ENCODE data around the gene RYR1.

Gene RYR1

GRCh38 chr19:38386300-38386970 lies 47.1 kb upstream of the RYR1 start:
- Histone ChIP-seq H3K79me2 (ENCODE audit: control insufficient read depth, insufficient read depth, low read length) (no peaks in the 10 kb centered on the region), H2BK5ac (ENCODE audit: low read length) (no peak overlapping the region), H4K8ac (ENCODE audit: low read depth, low read length) (no peak overlapping the region), H3K4me1 (ENCODE audit: control insufficient read depth, low read depth, low read length) (peaks cover 3% of the 10 kb centered on the region), H3K4me2 (ENCODE audit: low read length) (no peak overlapping the region), H4K5ac (ENCODE audit: low read length) (no peak overlapping the region), H3K27me3 (ENCODE audit: insufficient read depth, low read length, poor library complexity) (no peaks in the 10 kb centered on the region), H2BK15ac (replicated peaks; ENCODE audit: low read depth) (no peak overlapping the region), H2BK120ac (ENCODE audit: low read depth, low read length) (no peak overlapping the region), H3K27ac (ENCODE audit: low read depth, low read length) (no peak overlapping the region), H3K79me1 (ENCODE audit: low read length) (no peaks in the 10 kb centered on the region), H3K9ac (ENCODE audit: low read length) (no peak overlapping the region), H3K4ac (ENCODE audit: low read depth, low read length) (no peak overlapping the region), H3K4me3 (ENCODE audit: low read length) (no peak overlapping the region), H3K36me3 (ENCODE audit: control insufficient read depth, insufficient read depth, low read length) (peaks cover 7% of the 10 kb centered on the region), H2AK5ac (ENCODE audit: low read length) (no peak overlapping the region), H3K23ac (ENCODE audit: low read length) (no peak overlapping the region), H3K18ac (ENCODE audit: low read length) (no peak overlapping the region), H3K56ac (ENCODE audit: low read length) (no peak overlapping the region)
- no CpG with 5 or more reads among the region's 61 CpGs for WGBS (ENCODE audit: extremely low coverage, insufficient coverage, low lambda C conversion rate)
- no peak for DNase-seq

DNA sequence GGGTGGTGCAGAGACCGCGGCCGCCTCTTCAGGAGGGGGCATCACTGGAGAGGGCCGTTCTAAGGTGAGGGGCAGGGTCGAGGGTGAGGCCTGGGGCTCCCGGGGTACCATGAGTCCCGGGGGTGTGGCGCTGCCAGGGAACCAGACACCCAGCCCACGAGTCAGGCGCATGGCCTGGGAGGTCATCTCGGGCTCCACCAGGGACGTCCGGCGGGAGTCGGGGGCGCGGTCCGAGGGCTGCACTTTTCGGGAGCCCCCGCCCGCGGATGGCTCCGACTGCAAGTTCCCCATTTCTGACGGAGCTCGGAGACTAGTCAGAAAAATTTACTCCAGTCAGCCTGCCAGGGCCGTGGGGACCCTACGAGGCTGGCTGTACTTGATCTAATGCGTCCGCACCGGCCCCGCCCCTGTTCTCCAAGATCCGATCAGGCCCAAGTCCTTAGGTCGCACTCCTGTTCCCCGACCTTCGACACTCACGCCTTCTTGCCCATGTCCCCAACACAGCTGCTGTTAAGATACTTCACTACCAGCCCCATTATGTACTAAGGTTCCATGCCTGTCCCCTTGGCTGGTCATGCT lies 46.4 kb upstream of the RYR1 start:
- H3K36me3 ChIP-seq (ENCODE audit: control insufficient read depth, insufficient read depth, low read length): peaks cover 4% of the 10 kb centered on the region
- H2BK15ac ChIP-seq (replicated peaks; ENCODE audit: low read depth): no peak overlapping the region
- no peaks in the 10 kb centered on the region for H3K27me3 ChIP-seq (ENCODE audit: insufficient read depth, low read length, poor library complexity)
- H2AK5ac ChIP-seq (ENCODE audit: low read length): no peak overlapping the region
- no peak overlapping the region for H3K4me3 ChIP-seq (ENCODE audit: low read length)
- no peak overlapping the region for H3K23ac ChIP-seq (ENCODE audit: low read length)
- H4K8ac ChIP-seq (ENCODE audit: low read depth, low read length): no peak overlapping the region
- H3K18ac ChIP-seq (ENCODE audit: low read length): no peak overlapping the region
- H4K5ac ChIP-seq (ENCODE audit: low read length): no peak overlapping the region
- no peak overlapping the region for H3K27ac ChIP-seq (ENCODE audit: low read depth, low read length)
- no peaks in the 10 kb centered on the region for H3K79me2 ChIP-seq (ENCODE audit: control insufficient read depth, insufficient read depth, low read length)
- DNase-seq: no peak
- H3K4me1 ChIP-seq (ENCODE audit: control insufficient read depth, low read depth, low read length): peaks cover 3% of the 10 kb centered on the region
- peak overlapping the region; percentile 61 for H3K4me2 ChIP-seq (ENCODE audit: low read length)
- peak overlapping the region; percentile 56 for H3K56ac ChIP-seq (ENCODE audit: low read length)
- H2BK120ac ChIP-seq (ENCODE audit: low read depth, low read length): no peak overlapping the region
- H3K9ac ChIP-seq (ENCODE audit: low read length): peak overlapping the region; percentile 48
- H3K79me1 ChIP-seq (ENCODE audit: low read length): no peaks in the 10 kb centered on the region
- whole genome bisulfite sequencing (ENCODE audit: extremely low coverage, insufficient coverage, low lambda C conversion rate): no CpG with 5 or more reads among the region's 36 CpGs
- H2BK5ac ChIP-seq (ENCODE audit: low read length): no peak overlapping the region
- H3K4ac ChIP-seq (ENCODE audit: low read depth, low read length): no peak overlapping the region

GRCh38 chr19:38387550-38388348 lies 45.7 kb upstream of the RYR1 start, which contains the start of gene GGN:
Gene GGN (minus strand): TSS chr19:38388034. CDS start chr19:38387261, 773 bp downstream.
- peak within 1 kb of the TSS; percentile 78 for H3K9ac ChIP-seq (ENCODE audit: low read length)
- no peak within 1 kb of the TSS for H3K23ac ChIP-seq (ENCODE audit: low read length)
- H3K27ac ChIP-seq (ENCODE audit: low read depth, low read length): peak within 1 kb of the TSS; percentile 19
- H3K18ac ChIP-seq (ENCODE audit: low read length): peak within 1 kb of the TSS; percentile 69
- no peak within 1 kb of the TSS for H2BK15ac ChIP-seq (replicated peaks; ENCODE audit: low read depth)
- H2BK5ac ChIP-seq (ENCODE audit: low read length): no peak within 1 kb of the TSS
- no peaks in the 10 kb centered on the region for H3K79me2 ChIP-seq (ENCODE audit: control insufficient read depth, insufficient read depth, low read length)
- H4K5ac ChIP-seq (ENCODE audit: low read length): no peak within 1 kb of the TSS
- no peaks in the 10 kb centered on the region for H3K27me3 ChIP-seq (ENCODE audit: insufficient read depth, low read length, poor library complexity)
- peak; percentile 98 for DNase-seq
- H2BK120ac ChIP-seq (ENCODE audit: low read depth, low read length): no peak within 1 kb of the TSS
- peak within 1 kb of the TSS; percentile 84 for H3K56ac ChIP-seq (ENCODE audit: low read length)
- WGBS (ENCODE audit: extremely low coverage, insufficient coverage, low lambda C conversion rate): no CpG with 5 or more reads among the region's 51 CpGs
- H2AK5ac ChIP-seq (ENCODE audit: low read length): no peak within 1 kb of the TSS
- H3K4me1 ChIP-seq (ENCODE audit: control insufficient read depth, low read depth, low read length): peaks cover 3% of the 10 kb centered on the region
- H3K79me1 ChIP-seq (ENCODE audit: low read length): no peaks in the 10 kb centered on the region
- H4K8ac ChIP-seq (ENCODE audit: low read depth, low read length): no peak within 1 kb of the TSS
- H3K4me3 ChIP-seq (ENCODE audit: low read length): peak within 1 kb of the TSS; percentile 60
- H3K4ac ChIP-seq (ENCODE audit: low read depth, low read length): no peak within 1 kb of the TSS
- no peaks in the 10 kb centered on the region for H3K36me3 ChIP-seq (ENCODE audit: control insufficient read depth, insufficient read depth, low read length)
- H3K4me2 ChIP-seq (ENCODE audit: low read length): peak within 1 kb of the TSS; percentile 98

DNA sequence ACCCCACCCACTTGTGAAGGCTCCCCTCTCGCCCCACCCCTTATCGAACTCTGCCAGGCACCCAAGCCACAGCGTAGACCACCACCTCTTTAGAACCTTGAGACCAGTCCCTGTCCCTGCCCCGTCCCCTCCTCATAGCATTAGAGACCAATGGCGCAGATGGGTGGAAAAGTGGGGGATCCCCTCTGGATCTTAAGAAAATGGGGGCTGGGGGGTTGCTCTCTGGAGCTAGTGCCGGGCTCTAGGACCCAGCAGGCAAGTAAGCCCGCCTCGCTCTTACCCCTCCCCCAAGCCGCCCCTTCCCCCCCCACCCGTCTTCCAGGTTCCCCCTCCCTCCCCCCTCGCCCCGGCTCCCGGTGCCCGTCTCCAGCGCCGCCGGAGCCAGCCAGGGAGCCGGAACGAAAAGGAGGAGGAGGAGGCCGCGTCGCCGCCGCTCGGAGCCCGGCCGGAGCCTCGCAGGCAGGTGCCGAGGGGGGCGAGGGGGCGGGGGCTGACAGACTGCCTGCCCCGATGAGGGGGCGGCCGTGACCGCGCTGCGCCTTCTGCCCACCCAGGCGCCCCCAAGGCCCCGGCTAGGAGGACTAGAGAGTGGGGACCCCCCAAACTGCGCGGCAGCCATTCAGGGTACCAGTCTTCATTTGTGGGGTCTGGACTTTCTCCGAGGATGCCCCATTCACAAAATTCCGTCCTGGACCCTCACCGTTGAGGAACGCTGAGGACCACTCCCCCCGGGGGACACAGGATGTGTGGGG lies 45.0 kb upstream of the RYR1 start, which contains the start of gene SPRED3:
SPRED3 (plus strand) TSS at position 349 of the 752 bp plus-strand sequence. CDS start 1,606 bp downstream, outside the sequence.
- no peaks in the 10 kb centered on the region for H3K79me1 ChIP-seq (ENCODE audit: low read length)
- no peak within 1 kb of the TSS for H3K23ac ChIP-seq (ENCODE audit: low read length)
- H3K27ac ChIP-seq (ENCODE audit: low read depth, low read length): peak within 1 kb of the TSS; percentile 19
- WGBS (ENCODE audit: extremely low coverage, insufficient coverage, low lambda C conversion rate): no CpG with 5 or more reads among the region's 46 CpGs
- no peak within 1 kb of the TSS for H2BK15ac ChIP-seq (replicated peaks; ENCODE audit: low read depth)
- no peaks in the 10 kb centered on the region for H3K79me2 ChIP-seq (ENCODE audit: control insufficient read depth, insufficient read depth, low read length)
- no peak for DNase-seq
- no peak within 1 kb of the TSS for H2BK120ac ChIP-seq (ENCODE audit: low read depth, low read length)
- H3K27me3 ChIP-seq (ENCODE audit: insufficient read depth, low read length, poor library complexity): no peaks in the 10 kb centered on the region
- peak within 1 kb of the TSS; percentile 98 for H3K4me2 ChIP-seq (ENCODE audit: low read length)
- H2AK5ac ChIP-seq (ENCODE audit: low read length): no peak within 1 kb of the TSS
- no peak within 1 kb of the TSS for H3K4ac ChIP-seq (ENCODE audit: low read depth, low read length)
- H3K56ac ChIP-seq (ENCODE audit: low read length): peak within 1 kb of the TSS; percentile 84
- no peak within 1 kb of the TSS for H2BK5ac ChIP-seq (ENCODE audit: low read length)
- peak within 1 kb of the TSS; percentile 78 for H3K9ac ChIP-seq (ENCODE audit: low read length)
- H3K4me3 ChIP-seq (ENCODE audit: low read length): peak within 1 kb of the TSS; percentile 60
- no peak within 1 kb of the TSS for H4K5ac ChIP-seq (ENCODE audit: low read length)
- H3K36me3 ChIP-seq (ENCODE audit: control insufficient read depth, insufficient read depth, low read length): no peaks in the 10 kb centered on the region
- no peak within 1 kb of the TSS for H4K8ac ChIP-seq (ENCODE audit: low read depth, low read length)
- peaks cover 3% of the 10 kb centered on the region for H3K4me1 ChIP-seq (ENCODE audit: control insufficient read depth, low read depth, low read length)
- peak within 1 kb of the TSS; percentile 69 for H3K18ac ChIP-seq (ENCODE audit: low read length)

DNA sequence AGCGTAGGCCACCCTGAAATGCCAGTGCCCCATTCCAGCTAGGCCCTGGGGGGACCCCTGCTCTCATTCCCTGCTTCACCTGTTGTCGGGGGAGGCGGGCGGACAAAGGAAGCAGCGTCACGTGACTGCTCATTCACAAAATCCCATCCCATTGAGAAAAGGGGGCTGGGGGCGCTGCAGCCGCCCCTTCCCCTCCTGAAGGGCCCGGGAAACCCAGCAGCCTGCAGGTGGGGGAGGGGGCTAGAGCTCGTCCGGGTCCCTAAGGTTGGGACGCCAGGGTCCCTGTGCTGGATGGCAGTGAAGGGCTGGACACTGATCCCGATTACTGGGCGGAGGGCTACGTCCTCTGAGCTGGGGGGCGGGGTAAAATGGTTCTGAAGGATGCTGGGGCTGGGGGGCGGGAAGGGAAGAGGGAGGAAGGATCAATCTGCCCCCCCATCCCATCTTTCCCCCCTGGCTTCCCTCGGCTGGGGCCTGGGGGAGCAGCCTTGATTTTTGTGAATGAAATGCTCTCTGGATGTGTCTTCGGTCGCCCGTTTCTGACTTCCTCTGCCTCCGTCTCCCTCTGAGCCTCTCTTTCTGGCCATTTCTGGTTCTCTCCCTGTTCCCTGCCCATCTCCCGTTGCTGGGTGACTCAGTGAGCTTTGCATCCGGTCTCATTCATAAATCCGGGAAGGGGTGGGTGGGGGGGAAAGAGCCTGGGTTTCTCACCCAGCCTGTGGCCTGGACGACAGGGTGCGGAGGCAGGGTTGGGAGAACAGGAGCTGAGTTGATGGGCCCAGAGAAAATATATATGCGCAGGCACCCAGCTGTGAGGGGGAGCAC lies 44.2 kb upstream of the RYR1 start:
- DNase-seq: peak; percentile 67
- Histone ChIP-seq H4K5ac (ENCODE audit: low read length) (no peak overlapping the region), H3K79me2 (ENCODE audit: control insufficient read depth, insufficient read depth, low read length) (no peaks in the 10 kb centered on the region), H4K8ac (ENCODE audit: low read depth, low read length) (no peak overlapping the region), H3K56ac (ENCODE audit: low read length) (peak overlapping the region; percentile 84), H2BK120ac (ENCODE audit: low read depth, low read length) (no peak overlapping the region), H3K9ac (ENCODE audit: low read length) (peak overlapping the region; percentile 52), H3K4me3 (ENCODE audit: low read length) (peak overlapping the region; percentile 53), H2AK5ac (ENCODE audit: low read length) (no peak overlapping the region), H3K4ac (ENCODE audit: low read depth, low read length) (no peak overlapping the region), H3K79me1 (ENCODE audit: low read length) (no peaks in the 10 kb centered on the region), H3K18ac (ENCODE audit: low read length) (peak overlapping the region; percentile 69), H3K27ac (ENCODE audit: low read depth, low read length) (no peak overlapping the region), H2BK5ac (ENCODE audit: low read length) (no peak overlapping the region), H3K36me3 (ENCODE audit: control insufficient read depth, insufficient read depth, low read length) (no peaks in the 10 kb centered on the region), H3K23ac (ENCODE audit: low read length) (no peak overlapping the region), H3K27me3 (ENCODE audit: insufficient read depth, low read length, poor library complexity) (no peaks in the 10 kb centered on the region), H3K4me2 (ENCODE audit: low read length) (peak overlapping the region; percentile 89), H3K4me1 (ENCODE audit: control insufficient read depth, low read depth, low read length) (peaks cover 6% of the 10 kb centered on the region), H2BK15ac (replicated peaks; ENCODE audit: low read depth) (no peak overlapping the region)
- no CpG with 5 or more reads among the region's 28 CpGs for WGBS (ENCODE audit: extremely low coverage, insufficient coverage, low lambda C conversion rate)
